Measurements from ENCODE around the gene STOML1. TPM values are rescaled to one million over a fixed set of nuclear protein-coding genes. Genes with fewer than 3 reads are reported as not detected.

Gene STOML1
- polyA plus RNA-seq, 1 experiment: 18.3 TPM

- POLR2A ChIA-PET: no interaction called here
These were observed 63.0 kb downstream of the STOML1 start for GRCh38 chr15:73928971-73929627.

More at GRCh38 chr15:73928971-73929627, 63.0 kb downstream of the STOML1 start:
- no peak for TF ChIP-seq CTCF (IDR thresholded peaks at IDR 0.05; ENCODE audit: insufficient read depth, low read depth, low read length)
- Histone ChIP-seq H3K4me3 (ENCODE audit: low read depth, low read length) (peak overlapping the region; percentile 59), H3K27me3 (ENCODE audit: control insufficient read depth, insufficient read depth, low read length) (no peaks in the 10 kb centered on the region), H3K36me3 (ENCODE audit: control insufficient read depth, insufficient read depth, low read length) (peaks cover 5% of the 10 kb centered on the region)
- DNase-seq (ENCODE audit: low read depth): no peak
- CTCF ChIA-PET: interaction anchor here (0.8 to 2.9 kb wide), 9 partner anchors 8 to 55 kb away, joined by 3 to 15 read pairs (median 5); no protein-coding TSS in a partner anchor

Other genes starting within 250 kb of the STOML1 start
- 3.2 and 3.5 TPM in 2 replicates for gene INSYN1, start 238.9 kb downstream of the STOML1 start, polyA plus RNA-seq (2011; rRNA removed)
- gene TBC1D21, start 118.7 kb downstream of the STOML1 start, polyA plus RNA-seq (2011; rRNA removed): not detected in 2 replicates
- gene LOXL1, start 65.8 kb downstream of the STOML1 start, polyA plus RNA-seq (2011; rRNA removed): 59.1 and 92.9 TPM in 2 replicates
- 10.7 and 14.3 TPM in 2 replicates for gene PML, start 2.4 kb upstream of the STOML1 start, polyA plus RNA-seq (2011; rRNA removed)
- gene GOLGA6A, start 90.3 kb upstream of the STOML1 start, polyA plus RNA-seq (2011; rRNA removed): not detected in 2 replicates
- gene ISLR2, start 138.3 kb upstream of the STOML1 start, polyA plus RNA-seq (2011; rRNA removed): 0.02 TPM in 2 replicates
- gene ISLR, start 181.4 kb upstream of the STOML1 start, polyA plus RNA-seq (2011; rRNA removed): 33.7 and 64.0 TPM in 2 replicates
- 8.9 and 10.9 TPM in 2 replicates for gene STRA6, start 210.5 kb upstream of the STOML1 start, polyA plus RNA-seq (2011; rRNA removed)
- gene CCDC33, start 244.0 kb upstream of the STOML1 start, polyA plus RNA-seq (2011; rRNA removed): 0.18 and 0.26 TPM in 2 replicates

All from BJ (cell line).